Inflammatory macrophage treated with lipopolysaccharide for 4 hours (primary cell): ENCODE results near the gene TXNDC5.

ENCODE experiments used
- DNase-seq: peaks from one replicate; pipeline ENCODE4 v3.0.0-alpha.2; 2020

TXNDC5 gene

DNA sequence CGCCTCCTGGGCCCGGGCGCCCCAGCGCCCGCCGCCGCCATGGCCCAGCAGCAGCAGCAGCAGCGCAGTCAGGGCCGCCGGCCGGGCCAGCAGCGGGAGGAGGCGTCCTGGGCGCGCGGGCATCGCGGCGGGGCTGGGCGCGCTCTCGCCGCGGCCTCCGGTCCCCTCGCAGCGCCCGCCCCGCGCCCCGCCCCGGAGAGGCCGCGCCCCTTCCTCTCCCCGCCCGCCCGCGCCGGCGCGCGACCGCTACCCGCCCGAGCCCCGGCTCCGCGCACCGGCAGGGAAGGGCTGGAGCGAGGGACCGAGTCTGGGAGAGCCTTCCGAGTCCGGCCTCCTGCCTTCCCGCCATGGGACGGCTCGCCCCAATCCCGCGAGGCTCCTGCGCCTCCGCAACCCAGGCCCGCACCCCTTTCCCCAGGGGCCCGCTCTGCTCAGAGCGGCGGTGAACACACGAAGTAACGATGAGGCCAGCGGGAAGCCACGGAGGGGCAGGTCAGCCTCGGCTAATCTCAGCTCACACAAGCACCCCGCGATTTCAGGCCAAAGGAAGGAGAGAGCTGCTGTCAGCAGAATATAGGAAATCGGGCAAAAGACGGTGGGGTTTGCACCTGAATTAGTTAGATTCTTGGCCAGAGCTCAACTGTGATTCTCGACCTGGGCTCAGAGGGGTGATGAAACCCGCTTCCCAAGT, at the start of gene TXNDC5:
TXNDC5 (minus strand) TSS at position 135 of the 691 bp plus-strand sequence; CDS start at position 123, 12 bp downstream.
- DNase-seq: peak; percentile 72

DNA sequence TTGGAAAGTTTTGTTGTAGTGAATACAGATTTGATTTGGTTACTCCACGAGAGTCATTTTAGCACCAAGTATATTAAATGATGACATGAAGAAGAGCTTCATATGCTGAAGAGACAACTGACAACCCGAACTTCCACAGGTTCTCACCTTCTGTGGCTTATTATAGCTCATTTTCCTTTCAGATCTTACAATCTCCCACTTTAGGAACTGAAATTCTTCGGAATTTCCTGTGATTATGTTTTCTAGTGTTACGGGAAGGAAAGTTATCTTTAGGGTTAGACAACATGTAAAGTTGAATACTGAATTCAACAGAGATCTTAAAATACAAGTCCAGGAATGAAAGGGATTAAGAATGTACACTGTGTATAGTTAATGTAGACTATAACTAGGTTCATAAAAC, 49.6 kb upstream of the TXNDC5 start:
- DNase-seq: no peak

DNA sequence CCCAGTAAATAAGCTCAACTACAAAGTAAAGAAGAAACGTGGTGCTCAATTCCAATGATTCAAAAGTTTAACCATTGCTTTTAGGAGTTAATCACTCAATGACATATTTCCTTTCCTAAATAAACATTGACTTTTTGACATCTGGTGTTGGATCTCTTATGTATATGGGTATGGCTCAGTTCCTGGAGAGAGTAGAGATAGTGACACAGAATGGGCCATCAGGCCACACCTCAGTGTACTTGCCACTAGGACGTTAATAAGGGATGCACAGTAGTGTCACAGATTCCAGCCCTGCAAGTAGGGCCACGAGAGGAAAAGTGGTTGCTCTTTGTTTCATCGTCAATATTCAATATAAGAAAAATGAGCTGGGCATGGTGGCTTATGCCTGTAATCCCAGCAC, 48.9 kb upstream of the TXNDC5 start:
- DNase-seq: no peak

DNA sequence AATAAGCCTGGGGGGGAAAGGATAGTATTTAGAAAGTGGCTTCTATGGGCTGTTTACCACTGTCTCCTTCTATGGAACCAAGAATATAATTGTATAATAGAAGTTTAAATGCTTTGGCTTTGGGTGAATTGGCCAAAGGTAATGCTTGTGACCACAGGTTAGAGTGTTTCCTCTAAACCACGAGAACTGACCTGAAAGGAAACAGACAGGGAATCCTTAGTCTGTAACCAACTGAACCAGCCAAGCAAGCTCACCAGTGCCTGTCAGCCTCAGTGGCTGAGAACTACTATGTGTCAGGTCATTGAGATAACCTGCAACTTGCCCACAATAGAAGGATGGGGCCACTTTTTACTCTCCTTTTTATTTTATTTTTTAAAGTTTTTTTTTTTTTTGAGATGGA, 47.9 kb upstream of the TXNDC5 start:
- DNase-seq: no peak

DNA sequence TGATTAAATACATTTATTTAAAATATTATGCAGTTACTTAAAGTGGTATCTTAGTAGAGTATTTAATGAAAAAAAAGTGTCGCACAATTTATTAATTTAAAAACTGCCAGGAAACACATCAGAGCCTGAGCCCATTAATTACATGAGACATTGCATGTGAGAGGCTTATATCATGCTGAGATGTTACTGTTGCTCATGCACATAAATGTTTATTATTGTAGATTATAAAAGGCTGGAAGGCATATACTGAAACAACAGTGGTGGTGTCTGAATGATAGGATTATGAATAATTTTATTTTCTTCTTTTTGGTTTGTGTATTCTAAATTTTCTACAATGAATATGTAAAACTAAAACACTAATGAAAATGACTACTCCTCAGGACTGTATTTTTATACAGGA, 45.7 kb upstream of the TXNDC5 start:
- DNase-seq: no peak

DNA sequence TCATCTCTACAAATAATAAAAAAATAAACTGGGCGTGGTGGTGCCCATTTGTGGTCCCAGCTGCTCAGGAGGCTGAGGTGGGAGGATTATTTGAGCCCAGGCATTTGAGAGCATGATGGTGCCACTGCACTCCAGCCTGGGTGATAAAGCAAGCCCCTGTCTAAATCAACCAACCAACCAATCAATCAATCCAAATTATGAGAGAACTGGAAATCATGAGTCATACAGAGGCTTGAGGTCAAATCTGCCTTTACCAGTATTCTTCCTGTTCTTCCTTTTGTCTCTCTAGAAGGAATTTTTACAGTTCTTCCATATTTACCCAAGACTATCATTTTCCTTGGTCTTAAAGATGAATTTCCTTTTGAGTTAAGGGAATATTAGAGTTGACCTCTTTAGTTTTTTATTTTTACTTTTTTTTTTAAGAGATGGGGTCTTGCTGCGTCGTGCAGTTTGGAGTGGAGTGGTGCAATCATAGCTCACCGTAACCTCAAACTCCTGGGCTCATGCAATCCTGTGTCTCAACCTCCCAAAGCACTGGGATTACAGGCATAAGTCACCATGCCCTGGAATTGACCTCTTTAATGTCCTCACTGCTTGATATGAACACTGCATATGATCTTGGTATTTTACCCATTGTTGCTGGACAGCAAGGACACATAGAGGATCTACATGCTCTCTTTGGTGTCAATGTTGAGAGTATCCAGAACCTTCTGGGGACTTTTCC, 44.1 kb upstream of the TXNDC5 start:
- DNase-seq: no peak

DNA sequence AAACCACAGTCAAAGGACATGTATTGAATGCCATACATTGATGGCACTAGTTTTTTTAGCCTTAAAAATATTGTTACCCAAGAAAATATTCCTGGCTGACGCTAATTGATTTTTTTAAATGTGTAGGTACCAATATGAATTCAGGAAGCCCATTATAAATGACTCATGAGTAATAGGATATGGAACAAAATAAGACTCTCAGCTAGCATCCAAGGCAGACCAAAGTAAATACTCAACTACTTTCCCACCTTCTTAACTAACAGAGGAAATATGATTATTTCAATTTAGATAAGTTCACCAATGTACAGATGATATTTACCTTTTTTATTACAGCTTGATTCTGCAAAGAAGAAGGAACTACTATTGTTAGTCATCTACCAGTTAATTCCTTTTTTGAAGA, 43.2 kb upstream of the TXNDC5 start:
- DNase-seq: no peak

DNA sequence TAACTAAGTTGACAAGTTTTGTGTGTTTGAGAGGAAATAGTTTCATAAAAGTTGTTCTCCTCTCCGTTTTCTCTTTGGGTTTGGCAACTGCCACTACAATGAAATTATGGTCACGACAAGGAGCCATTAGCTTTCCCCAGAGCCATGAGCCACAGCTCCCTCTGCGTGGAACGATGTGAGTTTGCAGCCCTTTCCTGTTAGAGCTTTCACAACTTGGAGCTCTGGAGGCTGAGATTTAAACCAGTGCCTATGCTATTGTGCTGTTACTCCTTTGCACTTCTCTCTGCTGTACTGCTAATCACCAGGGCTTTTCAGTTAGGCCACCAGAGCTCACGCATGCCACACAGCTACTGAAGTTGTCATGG, 29.3 kb upstream of the TXNDC5 start:
- DNase-seq: no peak

DNA sequence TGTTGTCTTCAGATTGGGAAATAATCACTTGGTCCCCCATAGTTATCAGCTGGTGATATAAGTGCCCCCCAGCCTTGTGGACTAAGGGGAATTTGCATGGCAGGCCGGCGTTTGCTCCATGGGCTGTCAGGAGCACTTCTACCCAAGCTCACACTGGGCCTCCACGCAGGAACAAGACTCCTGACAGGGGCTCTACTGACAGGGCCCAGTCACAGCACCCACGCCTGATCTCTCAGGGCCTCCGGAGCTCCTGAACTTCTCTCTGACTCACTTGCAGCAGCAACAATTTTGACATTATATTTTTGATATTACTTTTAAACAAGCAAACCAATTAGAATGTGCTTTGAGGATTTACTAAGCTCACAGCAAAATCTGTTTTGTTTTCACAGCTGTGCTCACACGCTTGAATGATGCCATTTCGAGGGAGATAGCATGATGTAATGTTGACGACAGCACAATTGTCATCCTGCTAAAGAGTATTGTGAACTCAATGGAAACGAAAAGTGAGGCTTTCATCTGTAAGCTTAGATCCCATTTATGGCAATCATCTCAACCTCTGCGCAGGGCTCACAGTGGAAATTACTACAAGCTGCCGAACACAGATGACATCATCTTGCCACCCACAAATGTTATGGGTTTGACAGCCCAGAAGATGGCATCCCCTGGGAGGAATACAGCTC, 28.7 kb upstream of the TXNDC5 start:
- DNase-seq: peak; percentile 33

DNA sequence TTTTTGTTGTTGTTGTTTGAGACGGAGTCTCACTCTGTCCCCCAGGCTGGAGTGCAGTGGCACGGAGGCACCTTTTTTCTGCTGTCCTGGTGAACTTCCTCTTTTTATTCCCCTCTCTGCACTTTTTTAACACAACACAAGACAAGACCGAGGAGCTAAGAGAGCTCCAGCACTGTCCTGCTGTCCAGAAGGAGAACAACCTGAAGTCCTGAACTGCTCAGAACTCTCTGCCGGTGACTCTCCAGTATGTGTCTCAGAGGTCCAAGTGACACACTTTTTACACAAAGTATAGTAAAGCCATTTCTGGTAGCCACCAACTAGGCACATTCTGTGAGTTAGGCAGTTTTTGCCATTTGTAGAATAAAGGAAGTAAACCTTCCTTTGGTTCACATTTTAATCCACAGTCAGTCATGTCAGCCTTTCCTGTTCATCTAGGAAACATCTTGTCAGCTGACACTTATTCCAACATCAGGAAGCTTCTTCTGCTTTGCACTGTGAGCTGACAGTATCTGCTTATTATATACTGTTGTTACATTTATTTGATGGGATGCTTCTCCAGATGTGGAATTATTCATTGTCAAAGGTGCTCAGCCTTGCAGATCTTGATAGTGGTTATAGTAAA, 28.1 kb upstream of the TXNDC5 start:
- peak; percentile 22 for DNase-seq

DNA sequence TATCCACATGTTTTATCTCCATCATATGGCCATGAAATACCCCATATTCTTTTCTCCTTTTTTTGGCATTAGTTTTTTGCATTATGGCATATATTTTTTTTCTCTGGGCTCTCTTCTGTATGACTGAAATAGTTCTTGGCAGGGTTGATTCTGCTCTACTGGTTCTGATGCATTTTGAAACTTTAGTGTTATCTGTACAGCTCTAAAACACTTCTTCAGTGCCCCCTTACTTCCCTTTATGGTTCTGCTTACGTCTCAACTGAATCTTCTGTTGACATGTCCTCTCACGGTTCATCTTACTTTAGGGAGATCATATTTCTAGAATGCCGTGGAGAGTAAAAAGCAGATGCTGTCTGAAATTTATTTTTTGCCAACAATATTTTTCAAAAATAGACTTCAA, 23.2 kb upstream of the TXNDC5 start:
- no peak for DNase-seq

DNA sequence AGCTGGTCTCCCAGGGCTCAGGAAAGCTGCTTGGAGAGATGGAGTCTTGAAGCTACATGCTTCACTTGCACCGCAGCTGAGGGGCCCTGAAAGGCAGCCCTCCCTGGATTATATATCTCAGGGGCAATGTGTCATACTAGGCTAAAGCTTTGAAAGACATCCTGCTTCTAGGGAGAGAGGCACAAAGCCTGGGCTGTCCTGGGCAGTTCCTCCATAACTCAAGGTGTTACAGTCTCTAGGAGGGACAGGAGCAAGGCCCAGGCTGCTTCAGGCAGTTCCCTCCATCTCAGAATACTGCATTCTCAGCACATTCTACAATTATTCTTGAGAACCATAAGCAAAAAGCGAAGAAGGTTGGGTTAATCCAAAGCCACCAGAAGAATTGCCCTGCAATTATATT, 22.0 kb upstream of the TXNDC5 start:
- no peak for DNase-seq

DNA sequence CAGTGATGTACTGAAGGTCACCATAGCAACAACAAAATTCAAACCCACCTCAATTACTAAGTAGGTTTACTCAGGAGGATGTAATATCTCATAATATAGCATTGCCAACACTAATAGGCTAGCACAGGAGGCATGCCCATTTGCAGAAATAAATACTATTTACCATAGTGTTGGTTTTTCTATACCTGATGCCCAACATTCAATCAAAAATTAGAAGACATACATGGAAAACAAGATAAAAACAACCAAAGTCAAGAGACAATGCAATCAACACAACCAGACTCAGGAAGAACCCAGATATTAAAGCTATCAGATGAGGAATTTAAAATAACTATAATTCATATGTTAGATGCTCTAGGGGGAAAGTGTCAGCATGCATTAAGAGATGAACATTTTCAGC, 14.3 kb upstream of the TXNDC5 start:
- DNase-seq: no peak

DNA sequence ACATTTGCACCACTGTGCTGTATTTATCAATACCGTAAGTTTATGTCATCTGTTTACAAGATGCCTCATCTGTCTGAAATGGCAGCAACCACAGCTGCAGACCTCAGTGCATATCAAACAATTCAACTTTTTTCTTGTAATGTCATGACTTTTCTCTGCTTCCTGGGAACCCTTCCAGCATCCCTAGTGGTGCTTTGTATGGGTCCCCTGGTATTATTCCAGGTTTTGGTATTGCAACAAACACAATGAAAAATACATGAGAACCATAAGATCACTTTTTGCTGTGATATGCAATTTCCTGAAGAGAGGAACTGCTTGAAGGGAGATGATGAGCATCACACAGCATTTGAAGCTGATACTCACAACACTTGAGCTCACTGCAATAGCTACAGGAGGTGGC, 12.0 kb upstream of the TXNDC5 start:
- no peak for DNase-seq

DNA sequence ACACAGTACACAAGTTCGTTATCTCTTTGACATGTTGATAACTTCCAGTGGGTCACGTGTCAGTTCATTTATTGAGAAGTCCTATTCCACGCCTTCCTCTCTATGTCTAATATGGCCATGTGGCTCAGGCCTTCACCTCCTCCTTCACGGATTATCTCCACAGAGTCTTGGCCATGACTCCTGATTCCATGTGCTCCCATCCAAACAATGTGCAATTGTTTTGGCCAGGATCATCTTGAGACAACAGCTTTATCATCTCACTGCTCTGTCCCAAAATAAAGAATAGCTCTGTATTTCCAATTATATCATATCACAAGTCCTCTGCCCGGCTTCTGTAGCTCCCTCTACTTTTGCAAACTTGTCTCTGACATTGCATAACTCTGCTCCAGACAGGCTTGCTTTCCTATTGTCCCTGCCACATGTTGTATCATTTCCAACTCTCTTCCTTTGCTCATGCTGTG, 11.1 kb upstream of the TXNDC5 start:
- no peak for DNase-seq

DNA sequence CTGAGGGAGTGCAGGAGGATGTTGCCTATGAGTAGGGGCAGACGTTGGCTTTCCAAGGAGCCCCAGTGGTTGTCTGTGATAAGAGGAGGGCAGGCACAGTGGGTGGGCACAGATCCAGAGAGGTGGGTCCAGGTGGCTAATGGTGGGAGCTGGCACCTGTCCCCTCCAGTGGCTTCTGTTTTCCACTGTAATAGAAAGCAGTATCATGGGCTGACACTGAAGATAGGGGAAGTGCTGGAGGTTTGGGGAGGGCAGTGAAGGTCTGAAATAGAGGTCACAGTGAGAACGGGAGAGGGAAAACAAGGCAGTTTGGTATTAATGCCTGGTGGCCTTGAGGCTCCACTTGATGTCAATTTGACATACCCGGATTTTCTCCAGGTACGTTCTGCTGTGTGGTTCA, 10.5 kb upstream of the TXNDC5 start:
- DNase-seq: no peak

DNA sequence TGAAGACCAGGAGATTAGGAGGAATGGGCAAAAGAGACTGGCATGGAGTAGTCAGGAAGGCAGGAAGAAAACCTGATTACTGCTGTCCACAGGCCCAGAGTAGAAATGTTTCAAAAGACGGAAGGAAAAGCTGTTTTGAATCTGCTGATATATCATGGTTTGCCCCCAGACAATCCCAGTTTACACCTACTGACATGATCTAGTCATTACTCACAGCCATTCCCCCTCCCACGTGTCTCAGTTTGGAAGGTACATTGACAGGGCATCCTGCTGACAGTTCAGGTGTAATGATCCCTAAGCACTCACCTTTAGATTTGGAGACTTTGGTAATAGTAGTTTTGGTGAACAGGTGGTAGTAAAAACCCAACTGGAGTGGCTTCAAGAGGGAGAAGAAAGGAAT, 9.8 kb upstream of the TXNDC5 start:
- DNase-seq: no peak

DNA sequence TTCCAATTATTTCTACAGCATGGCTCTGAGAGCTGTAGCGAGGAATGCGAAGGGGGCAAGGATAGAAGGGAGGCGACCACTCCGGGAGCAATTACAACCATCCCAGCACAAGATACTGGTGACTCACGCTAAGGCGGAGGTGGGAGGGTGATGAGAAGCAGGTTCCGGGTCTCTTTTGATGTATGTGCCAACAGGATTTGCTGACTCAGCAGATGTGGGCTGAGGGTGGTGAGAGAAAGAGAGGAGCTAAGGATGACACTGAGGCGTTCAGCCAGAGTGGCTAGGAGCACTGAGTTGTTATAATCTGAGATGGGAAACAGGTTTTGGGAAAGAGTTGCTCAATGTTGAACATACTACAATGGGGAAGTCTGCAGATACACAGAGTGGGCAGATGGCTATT, 9.3 kb upstream of the TXNDC5 start:
- DNase-seq: peak; percentile 14

DNA sequence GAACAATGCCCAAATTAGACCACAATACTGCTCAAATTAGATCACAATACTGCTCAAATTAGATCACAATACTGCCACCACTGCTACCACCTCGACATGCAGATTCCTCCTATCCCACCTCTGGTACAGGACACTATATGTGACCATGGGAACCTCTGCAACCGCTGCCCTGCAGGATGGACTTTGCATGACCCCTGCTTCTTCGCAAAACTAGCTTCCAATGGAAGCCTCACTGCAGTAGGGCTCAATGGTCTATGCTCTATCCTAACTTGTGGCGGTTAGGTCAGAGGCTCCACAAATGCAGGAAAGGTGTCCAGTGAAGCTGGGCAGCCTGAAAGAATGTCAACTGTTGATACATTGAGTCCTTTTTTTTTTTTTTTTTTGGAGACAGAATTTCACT, 7.8 kb upstream of the TXNDC5 start:
- DNase-seq: no peak

DNA sequence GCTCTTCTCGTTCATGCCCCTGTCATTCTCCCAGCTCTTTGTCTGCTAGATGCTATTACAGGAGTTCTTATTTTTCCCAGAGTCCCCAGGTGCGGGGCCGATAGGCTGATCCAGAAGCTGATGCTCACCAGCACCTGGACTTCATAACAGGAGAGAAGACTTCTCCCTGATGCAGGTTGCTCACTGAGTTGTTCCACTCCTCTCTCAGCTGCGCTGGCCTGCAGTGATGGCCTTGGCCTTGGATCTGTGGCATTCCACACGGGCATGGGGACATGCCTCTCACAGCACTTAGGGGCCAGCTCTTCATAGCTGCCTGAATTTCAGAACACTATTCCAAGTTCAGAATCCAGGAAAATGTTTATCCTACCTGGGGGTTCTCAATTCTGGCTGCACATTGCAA, 7.1 kb upstream of the TXNDC5 start:
- no peak for DNase-seq

DNA sequence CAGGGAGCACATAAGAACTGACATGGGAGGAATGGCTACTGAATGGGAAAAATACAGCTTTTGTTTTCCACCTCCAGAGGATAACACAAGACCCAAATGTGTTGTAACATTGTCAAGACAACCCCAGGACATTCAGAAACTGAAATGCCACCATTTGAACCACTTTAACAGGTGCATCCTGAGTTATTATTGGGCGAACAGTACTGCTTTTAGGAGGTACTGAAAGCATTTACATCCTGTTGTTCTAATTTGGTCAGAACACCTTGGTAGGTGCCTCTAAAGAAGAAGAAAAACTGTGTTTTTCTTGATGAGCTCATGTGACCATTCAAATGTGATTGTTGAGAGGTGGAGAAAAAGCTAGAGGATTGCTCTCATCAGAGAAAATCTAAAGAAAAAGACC, 6.4 kb upstream of the TXNDC5 start:
- DNase-seq: no peak

DNA sequence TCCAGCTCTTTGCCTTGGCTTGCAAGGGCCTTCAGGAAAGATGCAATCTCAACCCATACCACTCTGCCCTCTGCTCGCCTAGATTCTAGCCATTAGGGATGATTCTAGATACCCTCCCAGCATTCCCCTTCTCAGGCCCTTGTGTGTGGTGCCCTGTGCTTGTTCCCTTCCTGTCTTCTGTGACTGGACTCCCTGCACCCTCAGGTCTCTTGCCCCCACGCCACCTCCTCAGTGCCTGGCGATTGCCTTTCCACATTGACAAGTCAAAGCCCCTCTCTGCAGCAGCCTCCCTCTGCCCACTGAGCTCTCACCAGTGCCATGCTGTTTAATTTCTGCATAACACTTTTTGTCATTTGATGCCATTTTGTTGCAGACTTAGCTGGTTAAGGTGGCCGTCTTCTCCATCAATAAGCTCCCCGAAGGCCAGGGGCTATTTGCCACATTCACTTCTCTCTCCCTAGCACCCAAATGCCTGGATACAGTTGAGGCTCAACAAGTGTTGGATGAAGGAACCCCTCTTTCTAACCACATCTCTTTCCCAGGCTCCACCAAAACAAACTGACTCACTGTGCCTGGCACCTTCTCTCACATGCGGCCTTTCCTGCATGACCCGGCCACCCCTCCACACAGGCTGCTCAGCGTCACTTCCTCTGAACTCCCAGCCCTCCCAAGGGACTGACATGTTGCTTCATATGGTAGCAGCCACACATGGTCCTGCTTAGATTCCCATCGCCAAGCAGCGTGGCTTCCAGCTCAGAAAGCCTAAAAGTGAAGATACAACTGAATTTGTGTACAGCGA, 4.6 kb upstream of the TXNDC5 start:
- no peak for DNase-seq

DNA sequence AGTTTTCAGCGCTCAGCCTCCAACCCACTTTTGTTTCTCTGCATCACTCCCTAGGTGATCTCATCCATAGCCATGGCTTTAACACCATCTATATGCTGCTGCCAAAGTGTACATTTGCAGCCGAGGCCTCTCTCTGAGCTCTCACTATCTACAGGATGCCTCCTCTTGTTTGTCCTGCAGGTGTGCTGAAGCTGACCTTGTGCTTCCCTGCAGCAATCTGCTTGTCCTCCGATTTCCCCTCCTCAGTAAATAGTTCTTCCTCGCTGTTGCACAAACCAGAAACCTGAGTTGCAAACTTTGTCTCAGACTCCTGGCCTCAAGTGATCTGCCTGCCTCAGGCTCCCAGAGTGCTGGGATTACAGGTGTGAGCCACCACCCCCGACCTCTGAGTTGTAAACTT, 3.7 kb upstream of the TXNDC5 start:
- no peak for DNase-seq
